ENCODE results near the gene SLC39A7.

- TF ChIP-seq CTCF (IDR thresholded peaks at IDR 0.05) (no peak), POLR2A (IDR thresholded peaks at IDR 0.05) (no peak), EP300 (IDR thresholded peaks at IDR 0.05) (no peak)
These were observed 15.5 kb downstream of the SLC39A7 start for GRCh38 chr6:33216117-33216649.
